Stimulated activated CD4-positive, alpha-beta T cell treated with anti-CD3 and anti-CD28 coated beads, Interleukin-12 subunit alpha, Interleukin-12 subunit beta, amount 100 ng/mL, for 24 hours (primary cell): ENCODE results near the gene PTX4.
A peak's percentile ranks its signal among the peaks of the same experiment; 100 is the strongest.

ENCODE experiments used
- DNase-seq, 2 experiments: peaks; one replicate each; pipeline ENCODE4 v3.0.0-alpha.2; 2020; ENCODE audit warnings: low read depth in 2 of 2

PTX4 gene

GRCh38 chr16:1500465-1501150 is 11.9 kb upstream of the PTX4 start:
- no peak for DNase-seq

DNA sequence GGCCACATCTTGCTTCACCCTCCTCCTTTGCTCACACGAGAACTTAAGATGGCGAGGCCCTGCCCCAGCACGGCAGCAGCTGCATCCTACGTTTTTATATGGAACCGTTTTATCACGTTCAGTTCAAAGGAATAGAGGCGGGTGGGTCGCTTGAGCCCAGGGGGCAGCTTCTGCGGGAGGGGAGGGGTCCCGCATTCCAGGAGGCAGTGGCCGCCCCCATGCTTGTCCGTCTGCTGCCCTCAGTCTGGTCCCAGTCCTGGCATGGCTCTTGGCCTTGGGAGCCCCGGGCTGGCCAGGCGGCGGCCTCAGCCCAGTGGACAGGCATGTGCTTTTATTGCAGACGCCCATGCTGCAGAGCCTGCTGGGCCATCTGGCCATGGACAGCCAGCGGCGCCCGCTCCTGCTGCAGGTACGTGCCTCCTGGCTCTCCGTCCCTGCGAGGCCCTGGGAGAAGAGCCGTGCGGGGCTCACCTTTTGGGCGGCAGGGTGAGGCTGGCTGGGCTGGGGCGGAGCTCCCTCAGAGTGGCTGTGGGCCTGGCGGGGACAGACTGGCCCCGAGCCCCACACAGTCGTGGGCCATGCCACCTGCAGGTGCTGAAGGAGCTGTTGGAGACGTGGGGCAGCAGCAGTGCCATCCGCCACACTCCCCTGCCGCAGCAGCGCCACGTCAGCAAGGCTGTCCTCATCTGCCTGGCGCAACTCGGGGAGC is 11.2 kb upstream of the PTX4 start:
- DNase-seq = no peak

GRCh38 chr16:1498899-1499676 is 10.3 kb upstream of the PTX4 start:
- no peak for DNase-seq

DNA sequence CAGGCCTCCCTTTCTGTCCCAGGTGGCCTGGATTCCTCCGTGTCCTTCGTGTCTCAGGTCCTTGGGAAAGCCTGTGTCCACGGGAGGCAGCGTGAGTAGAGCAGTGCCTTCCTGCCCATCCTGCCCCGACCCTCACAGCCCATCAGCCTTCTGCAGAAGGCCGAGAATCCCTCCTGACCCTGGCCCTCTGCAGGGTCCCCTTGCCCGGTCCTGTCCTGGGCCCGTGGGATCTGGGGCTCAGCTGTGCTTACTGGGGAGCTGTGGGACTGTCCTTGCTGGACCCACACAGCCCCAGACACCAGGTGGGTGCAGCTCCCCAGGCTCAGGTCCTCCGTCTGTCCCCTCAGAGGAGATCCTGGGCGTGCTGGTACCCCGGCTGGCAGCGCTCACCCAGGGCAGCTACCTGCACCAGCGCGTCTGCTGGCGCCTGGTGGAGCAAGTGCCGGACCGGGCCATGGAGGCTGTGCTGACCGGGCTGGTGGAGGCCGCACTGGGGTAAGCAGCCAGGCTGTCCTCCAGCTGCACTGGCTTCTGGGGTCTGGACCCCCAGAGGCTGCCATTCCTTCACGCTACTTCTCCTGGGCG is 8.4 kb upstream of the PTX4 start:
- no peak for DNase-seq

GRCh38 chr16:1496464-1496863 is 7.7 kb upstream of the PTX4 start:
- DNase-seq = no peak

- DNase-seq = no peak
Measured at GRCh38 chr16:1495889-1496262, 7.1 kb upstream of the PTX4 start.

DNA sequence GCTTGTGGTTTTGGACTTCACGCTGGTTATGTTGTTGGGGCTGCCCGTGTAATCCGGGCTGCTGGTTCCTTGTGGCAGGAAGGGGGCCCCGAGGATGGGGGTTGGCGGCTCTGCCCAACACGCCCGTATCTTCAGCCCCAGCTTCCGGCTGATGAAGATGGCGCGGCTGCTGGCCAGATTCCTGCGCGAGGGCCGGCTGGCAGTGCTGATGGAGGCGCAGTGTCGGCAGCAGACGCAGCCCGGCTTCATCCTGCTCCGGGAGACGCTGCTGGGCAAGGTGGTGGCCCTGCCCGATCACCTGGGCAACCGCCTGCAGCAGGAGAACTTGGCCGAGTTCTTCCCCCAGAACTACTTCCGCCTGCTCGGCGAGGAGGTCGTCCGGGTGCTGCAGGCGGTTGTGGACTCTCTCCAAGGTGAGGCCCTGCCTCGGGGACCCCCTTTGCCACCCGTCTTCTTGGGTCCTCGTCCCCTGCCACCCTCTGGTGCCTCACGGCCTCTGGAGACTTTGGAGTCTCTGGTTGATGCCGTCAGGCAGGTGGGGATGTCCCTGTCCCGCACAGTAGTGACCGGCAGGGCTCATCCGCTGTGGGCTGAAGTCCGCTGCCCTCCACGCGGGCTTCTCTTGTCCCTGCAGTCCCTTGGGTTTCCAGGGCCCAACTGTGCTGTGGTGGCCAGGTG is 6.6 kb upstream of the PTX4 start:
- no peak for DNase-seq

DNA sequence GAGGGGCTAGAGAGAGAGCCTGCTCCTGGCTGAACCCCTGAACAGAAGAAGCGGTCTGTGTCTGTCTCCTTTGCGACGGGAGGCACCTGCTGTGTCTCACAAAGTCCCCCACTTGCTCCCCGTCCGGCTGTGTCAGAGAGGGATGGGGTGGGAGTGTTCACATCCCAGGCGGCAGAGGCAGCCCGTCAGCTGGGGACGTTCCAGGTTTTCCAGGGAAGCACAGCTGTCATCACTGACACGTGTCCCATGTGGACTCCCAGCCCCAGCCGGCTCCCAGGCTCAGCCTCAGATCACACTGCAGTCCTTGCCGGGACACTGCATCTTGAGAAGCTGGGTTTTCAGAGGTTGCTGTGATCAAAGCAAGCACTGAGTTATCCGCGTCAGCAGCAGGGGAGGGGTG is 6.0 kb upstream of the PTX4 start:
- DNase-seq = no peak

DNA sequence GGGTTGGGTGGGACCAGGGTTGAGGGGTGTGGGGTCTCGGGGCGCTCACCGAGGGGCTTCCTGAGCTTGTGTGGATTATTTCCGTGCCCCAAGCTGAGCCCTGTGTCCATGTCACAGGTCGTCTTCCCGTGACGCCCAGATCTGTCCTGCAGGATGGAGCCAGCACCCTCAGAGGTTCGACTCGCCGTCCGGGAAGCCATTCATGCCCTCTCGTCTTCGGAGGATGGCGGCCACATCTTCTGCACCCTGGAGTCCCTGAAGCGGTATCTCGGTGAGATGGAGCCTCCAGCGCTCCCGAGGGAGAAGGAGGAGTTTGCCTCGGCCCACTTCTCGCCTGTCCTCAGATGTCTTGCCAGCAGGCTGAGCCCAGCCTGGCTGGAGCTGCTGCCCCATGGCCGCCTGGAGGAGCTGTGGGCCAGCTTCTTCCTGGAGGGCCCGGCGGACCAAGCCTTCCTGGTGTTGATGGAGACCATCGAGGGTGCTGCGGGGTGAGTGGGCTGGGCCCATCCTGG is 5.4 kb upstream of the PTX4 start:
- DNase-seq = no peak

DNA sequence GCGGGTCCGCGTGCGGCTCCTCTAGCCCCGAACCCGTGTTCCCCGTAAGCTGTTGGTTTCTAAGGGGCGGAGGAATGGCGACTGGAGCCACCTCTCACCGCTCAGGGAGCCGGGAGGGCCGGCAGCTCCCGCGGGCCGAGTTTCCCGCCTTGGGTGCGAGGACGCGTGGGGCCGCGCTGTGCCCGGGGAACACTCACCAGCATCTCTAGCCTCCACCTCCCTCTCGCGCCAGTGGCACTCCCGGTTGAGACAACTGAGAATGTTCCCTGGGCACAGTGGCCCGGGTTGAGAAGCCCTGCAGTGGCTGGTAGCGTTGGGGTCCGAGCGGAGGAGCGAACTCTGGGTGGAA is 5.0 kb upstream of the PTX4 start:
- peak in 1 of 2 experiments; percentile 12 for DNase-seq

GRCh38 chr16:1492923-1493745 is 4.4 kb upstream of the PTX4 start, which contains the start of gene TELO2:
Gene TELO2 (plus strand): TSS chr16:1493360. CDS start chr16:1494282, 922 bp downstream.
- DNase-seq = peak; percentile 76 to 83

GRCh38 chr16:1492082-1492922 is 3.6 kb upstream of the PTX4 start:
- DNase-seq = no peak

DNA sequence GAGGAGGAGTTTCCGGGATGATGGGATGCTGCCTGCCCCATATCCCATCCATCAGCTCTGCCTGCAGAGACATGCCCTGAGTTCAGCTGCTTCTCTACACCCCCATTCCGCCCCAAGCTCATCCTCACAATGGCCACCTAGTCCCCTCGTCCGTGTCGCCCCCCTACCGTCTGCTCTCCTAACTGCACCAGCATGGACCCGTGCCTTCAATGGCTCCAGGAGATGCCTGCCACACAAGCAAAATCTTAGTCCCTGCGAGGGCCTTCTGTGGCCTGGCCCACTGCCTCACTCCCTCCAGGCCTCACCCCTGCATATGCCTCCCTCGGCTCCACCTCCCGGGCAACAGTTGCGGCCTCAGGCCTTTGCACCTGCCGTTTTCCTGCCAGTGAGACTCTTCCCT is 2.6 kb upstream of the PTX4 start:
- no peak for DNase-seq

- no peak for DNase-seq
Measured at GRCh38 chr16:1489077-1489476, 333 bp upstream of the PTX4 start.

GRCh38 chr16:1488054-1488601 is 616 bp downstream of the PTX4 start:
- no peak for DNase-seq

DNA sequence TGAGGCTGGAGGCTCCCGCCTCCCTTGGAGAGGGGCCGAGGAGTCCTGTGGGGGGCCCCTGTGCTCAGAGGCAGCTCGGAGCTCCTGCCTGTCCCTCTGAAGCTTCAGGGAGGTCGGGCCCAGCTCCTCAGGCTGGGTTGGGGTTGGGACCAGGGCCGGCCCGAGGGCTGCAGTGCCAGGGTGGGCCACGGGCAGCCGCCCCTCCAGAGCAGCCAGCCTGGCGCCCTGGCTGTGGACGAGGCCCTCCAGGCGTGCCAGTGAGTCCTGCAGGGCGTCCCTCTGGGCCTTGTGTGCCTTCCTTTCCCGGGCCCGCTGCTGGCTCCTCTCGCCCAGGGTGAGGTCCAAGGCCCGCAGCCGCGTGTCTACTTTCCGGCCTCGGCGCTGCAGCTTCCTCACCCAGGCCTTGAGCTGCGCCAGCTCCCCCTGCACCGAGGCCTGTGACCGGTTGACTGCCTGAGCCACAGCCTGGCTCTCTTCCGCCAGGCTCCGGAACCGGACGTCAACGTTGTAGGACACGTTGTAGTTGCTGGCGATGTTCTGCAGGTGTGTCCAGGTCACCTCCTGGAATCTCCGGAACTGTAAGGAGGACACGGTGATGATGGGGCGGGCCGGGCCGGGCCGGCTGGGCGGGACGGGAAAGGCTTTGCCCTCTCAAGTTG is 1.2 kb downstream of the PTX4 start:
- DNase-seq = no peak

DNA sequence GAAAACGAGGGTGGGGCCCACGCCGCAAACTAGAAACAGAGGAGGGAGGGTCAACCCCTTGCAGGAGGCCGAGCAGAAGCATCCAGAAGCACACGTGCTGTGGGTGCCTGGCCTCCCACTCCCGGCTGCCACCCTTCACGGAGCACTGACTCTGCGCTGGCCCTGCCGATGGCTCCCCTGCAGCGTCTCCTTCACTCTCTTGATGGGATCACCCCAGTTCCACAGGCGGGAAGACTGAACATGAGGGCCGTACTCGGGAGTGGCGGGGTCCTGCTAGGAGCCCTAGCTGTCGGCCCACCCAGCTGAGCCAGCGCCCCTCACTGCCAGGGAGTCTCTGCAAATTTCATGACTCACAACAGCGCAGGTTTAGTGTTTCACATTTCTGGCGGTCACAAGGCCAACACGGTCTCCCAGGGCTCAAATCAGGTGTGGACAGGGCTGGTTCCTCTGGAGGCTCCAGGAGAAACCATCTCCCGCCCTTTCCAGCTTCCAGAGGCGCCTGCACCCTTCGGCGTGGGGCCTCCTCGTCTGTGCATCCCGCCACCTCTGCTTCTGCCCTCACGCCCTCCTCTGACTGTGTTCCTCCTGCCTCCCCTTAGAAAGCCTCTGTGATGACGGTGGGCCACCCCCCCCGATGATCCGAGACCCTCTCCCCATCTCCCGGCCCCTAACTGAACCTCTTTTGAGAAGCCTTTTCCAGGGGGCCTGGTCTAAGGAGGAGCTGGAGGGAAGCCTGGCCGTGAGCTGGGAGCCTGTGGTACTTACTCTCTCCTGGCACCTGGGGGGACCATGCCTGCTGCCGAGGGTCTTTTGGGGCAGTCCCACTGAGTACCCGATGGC is 2.0 kb downstream of the PTX4 start:
- no peak for DNase-seq

DNA sequence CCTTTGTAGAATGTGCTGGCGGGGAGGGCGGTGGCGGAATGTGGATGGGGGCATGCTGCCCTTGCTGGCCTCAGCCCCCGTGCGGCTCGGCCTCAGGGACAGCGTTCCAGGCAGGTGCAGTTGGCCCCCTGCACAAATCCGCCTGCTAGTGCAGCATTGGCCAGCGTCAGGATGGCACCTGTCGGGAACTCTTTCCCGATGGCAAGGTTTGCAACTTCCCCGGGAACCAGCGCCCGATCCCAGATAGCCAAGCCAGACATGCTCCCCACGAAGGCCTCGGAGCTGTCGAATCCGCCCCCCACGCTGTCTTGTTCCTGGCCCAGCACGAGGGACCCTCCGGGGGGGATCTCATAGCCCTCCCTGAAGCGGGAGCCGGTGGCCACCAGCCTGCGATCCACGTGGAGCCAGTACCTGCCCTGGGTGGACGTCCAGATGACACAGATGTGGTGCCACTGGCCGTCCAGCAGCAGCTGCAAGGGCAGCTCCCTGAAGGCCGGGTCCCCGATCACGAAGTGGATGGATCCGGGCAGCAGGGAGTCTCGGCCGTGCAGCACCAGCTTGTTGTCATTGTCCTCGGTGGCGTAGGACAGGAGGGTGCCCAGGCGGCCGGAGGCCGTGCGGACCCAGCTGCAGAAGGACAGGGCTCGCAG is 2.8 kb downstream of the PTX4 start:
- no peak for DNase-seq
